GM21529 (cell line): ENCODE results near the gene POLE.

Experiments
- ATAC-seq: cut with Tn5 transposase; IDR thresholded peaks from one replicate; pipeline ENCODE4 v1.9.1; 2021; ENCODE audit not compliant: unreplicated experiment

Gene POLE

DNA sequence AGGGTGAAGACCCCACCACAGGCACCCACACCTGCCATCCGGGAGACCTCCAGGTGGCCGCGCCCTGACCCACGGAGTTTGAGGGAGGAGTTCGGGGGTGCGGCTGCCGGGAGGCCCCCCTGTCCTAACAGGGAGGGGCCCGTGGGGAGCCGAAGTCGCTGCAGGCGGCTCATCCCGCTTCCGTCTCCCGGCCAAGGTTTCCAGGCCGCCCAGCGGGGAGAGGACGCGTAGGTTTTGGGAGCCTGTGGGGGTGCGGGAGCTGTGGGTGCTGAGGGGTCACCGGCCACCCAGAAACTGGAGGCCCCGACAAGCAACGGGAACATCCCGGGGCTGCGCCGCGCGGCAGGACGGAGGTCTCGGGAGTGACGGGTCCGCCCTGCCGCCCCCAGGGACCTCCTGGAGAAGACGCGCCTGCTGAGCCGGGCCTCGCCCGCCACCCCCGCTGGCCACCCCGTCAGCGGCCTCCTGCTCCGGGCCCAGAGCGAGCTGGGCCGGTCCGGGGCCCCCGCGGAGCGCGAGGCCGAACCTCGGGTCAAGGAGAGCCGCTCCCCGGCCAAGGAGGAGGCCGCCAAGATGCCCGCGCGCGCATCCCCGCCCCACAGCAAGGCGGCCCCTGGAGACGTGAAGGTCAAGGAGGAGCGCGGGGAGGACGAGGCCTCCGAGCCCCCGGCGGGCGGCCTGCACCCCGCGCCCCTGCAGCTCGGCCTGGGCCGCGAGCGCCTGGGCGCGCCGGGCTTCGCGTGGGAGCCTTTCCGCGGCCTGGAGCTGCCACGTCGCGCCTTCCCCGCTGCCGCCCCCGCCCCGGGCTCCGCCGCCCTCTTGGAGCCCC, 104.3 kb downstream of the POLE start:
- ATAC-seq, result no peak

DNA sequence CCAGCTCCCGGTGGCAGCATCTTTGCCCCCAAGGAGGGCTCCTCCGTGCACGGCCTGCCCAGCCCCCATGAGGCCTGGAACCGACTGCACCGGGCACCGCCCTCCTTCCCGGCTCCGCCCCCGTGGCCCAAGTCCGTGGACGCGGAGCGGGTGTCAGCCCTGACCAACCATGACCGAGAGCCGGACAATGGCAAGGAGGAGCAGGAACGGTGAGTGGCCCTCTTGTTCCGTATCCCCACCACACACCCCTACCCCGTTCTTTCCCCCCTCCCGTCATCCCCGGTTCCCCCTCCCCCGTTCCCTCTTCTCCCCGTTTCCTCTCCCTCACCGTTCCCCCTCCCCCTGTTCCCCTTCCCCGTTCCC, 105.1 kb downstream of the POLE start:
- no peak for ATAC-seq

DNA sequence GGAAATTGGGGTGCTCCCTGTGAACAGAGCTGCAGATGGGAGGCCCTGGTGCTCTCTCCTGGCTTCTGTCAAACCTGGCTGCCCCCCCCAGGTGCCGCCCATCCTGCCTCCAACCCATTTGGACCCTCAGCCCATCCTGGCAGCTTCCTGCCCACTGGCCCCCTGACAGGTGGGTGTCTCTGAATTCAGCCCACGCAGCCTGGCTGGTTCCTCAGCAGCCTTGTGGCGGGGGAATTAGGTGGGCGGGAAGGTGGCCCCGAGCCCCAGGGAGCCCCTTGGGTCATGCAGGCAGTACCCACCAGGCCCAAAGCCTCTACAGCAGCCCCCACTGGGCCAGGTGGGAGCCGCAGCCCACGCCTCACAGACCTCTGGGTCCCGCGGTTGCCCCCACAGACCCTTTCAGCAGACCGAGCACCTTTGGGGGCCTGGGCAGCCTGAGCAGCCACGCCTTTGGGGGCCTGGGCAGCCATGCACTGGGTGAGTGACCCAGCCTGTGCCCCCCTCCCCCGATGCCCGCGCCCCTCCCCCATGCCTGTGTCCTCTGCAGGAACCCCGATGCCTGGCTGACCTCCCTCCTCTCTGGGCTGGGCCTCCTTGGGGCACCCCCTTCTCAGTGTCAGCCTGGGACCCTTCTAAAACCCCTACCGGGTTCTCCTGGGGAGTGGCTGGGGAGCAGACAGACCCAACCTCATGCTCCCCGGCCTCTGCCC, 105.6 kb downstream of the POLE start:
- ATAC-seq, result no peak

DNA sequence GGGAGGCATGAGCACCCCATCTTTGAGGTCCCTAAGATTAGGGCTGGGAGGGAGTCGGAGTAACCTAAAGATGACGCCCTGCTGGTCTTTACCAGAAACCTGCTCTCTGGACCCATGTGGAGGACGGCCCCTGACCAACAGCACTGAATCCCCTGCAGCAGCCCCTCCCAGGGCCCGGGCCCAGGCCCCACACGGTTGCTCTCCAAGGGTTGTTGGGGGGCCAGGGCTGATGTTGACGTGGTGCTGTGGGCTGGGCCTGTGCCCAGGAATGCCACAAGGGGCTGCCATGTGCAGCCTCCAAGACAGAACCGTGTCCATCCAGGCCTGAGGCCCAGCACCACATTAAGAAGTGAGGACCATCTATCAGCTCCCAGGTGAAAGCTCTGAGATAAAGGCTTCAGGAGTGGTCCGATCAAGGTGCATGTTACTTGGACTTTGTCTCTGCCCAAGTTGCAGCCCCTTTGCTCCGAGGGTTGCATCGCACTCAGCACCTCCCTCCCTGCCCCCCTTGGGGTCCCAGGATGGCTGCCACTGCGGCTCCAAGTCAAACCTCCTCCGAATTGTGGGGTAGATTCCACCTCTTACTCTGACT, 106.3 kb downstream of the POLE start:
- ATAC-seq, result no peak

DNA sequence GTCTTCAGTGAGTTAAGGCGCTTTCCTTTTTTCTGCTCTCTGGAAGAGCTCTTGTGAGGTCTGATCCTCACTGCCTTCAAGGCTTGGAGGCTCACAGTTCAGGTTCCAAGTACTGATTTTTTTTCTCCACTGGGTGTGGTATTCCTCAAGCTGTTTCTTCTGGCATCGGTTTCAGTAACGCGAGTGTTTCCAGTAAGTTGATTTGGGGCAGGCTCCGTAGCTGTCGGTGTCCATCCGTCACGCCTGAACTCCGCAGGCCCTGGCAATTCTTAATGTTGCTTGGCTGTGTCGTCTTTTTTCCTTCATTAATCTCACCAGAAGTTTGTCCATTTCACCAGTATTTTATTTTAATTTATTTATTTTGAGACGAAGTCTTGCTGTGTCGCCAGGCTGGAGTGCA, 107.4 kb downstream of the POLE start:
- ATAC-seq, result no peak

DNA sequence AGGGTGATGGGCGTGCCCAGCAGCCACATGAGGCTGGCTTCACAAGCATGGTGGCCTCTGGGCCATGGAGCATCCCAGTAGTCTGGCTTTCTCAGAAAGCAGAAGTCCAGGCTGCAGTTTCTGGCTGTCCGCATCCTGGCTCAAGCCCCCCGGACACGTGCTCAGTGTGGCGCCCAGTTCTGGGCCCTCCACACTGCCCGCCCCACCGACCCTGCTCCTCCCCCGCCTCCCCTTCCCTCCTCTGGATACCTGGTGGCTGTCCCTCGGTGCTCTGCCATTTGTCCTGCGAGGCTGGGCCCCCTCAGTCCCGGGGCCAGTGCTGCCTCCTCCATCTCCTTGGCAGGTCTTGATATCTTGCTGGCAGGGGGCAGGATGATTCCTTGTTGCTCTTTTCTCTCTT, 108.3 kb downstream of the POLE start:
- no peak for ATAC-seq

DNA sequence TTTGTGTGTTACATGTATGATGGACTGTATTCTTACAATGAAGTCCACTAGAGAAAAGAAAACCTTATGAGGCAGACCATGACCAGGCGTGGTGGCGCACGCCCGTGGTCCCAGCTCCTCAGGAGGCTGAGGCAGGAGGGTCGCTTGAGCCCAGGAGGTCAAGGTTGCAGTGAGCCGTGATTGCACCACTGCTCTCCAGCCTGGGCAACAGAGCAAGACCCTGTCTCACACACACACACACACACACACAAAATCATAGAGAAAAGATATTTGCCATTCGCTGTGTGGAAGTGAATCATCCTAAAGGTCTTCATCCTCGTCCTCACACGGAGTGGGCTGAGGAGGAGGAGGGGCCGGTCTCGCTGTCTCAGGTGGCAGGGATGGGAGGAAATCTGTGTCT, 109.0 kb downstream of the POLE start:
- ATAC-seq, result no peak

DNA sequence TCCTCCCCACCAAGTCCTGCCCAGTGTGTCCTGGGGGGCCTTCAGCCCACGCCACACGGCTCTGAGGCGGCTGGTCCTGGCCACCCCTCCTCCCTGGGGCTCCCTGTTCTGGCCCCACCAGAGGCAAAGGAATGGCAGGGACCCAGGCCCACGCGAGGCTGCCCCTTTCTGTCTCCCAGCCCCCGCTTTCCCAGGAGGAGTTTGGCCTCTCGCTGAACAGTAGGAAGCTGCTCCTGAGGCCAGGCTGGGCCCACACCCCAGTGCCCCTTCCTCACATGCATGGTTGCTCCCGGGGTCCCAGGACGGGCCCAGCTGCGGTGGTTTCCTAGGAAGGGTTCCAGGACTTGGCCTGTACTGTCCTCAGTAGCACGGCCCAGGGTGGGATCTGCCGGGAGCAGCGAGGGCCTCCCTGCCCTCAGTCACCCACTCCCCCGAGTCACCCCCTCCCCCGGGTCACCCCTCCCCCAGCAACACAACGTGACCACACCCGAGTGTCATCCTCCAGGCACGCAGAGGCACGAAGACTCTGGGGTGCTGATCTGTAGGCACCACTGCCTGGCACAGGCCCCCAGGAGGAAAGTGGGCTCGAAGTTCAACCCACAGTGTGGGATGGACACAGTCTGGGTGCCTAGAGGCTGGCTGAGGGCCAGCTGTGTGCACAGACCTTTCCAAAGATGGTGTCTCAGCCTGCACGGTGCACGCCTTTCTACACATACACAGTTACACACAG, 109.8 kb downstream of the POLE start:
- ATAC-seq, result no peak

DNA sequence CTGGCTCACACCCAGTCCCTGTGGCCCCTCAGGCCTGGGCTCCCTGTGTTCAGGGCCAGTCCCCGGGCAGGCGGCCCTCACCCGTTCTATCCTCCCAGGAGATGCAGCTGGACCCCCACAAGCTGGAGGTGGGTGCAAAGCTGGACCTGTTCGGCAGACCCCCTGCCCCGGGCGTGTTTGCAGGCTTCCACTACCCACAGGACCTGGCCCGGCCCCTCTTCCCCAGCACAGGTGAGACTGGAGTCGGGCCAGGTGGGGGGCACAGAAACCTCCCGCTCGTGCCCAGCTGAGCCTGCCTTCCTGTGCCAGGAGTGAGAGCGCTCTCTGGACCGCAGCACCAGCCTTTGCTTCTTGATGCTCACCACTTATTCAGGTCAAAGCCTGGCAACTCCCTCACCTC, 110.4 kb downstream of the POLE start:
- ATAC-seq, result no peak

DNA sequence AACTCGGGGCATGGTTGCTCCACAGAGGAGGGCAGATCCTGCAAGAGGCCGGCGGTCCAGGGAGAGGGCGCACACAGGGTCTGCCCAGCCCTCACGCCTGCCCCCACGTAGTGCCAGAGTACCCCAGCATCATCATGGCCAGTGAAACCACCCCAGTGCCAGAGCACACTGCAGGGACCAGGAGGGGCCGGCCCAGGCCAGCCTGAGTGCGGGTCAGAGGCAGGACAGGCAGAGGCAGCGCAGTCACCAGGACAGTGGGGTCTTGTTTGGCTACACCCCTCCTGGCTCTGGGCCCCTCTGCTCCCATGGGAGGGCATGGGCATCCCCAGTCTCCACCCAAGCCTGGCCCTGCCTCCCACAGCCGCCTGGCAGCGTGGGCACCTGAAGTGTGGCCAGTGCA, 111.5 kb downstream of the POLE start:
- ATAC-seq, result no peak

DNA sequence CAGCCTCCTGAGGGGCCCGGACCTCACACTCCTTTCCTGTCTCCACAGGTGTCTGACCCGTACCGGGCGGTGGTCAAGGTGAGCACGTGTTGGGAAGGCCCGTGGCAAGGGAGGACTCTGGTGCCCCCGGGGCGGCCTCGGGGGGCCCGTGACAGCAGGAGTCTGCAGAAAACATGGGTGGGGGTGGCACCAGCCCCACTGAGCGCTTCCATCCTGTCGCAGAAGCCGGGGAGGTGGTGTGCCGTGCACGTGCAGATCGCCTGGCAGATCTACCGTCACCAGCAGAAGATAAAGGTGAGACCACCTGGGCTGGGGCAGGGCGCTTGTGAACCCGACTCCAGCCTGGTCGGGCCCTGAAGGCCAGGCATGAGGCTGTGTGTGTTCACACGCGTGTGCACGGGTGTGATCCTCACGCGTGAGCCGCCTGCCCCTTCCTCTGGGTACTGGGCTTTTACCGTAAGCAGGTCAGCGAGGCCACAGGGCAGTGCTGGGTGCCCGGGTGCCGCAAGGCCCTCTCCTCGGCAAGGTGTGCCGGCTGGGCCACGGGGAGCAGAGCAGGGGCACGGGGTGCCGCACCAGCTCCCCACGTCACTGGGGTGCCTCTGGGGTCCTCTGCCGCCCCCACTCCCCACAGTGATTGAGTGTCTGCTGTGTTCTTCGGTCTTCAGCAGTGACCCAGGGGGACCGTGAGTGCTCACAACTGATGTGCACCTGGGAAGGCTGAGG, 112.7 kb downstream of the POLE start:
- no peak for ATAC-seq
